ENCODE data around the gene KCNQ1.

The KCNQ1 gene

GRCh38 chr11:2402106-2402505 is 42.7 kb upstream of the KCNQ1 start:
- TF ChIP-seq, protein P1, sequence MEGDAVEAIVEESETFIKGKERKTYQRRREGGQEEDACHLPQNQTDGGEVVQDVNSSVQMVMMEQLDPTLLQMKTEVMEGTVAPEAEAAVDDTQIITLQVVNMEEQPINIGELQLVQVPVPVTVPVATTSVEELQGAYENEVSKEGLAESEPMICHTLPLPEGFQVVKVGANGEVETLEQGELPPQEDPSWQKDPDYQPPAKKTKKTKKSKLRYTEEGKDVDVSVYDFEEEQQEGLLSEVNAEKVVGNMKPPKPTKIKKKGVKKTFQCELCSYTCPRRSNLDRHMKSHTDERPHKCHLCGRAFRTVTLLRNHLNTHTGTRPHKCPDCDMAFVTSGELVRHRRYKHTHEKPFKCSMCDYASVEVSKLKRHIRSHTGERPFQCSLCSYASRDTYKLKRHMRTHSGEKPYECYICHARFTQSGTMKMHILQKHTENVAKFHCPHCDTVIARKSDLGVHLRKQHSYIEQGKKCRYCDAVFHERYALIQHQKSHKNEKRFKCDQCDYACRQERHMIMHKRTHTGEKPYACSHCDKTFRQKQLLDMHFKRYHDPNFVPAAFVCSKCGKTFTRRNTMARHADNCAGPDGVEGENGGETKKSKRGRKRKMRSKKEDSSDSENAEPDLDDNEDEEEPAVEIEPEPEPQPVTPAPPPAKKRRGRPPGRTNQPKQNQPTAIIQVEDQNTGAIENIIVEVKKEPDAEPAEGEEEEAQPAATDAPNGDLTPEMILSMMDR (IDR thresholded peaks at IDR 0.05; ENCODE audit: insufficient read depth, low read length, poor library complexity, severe bottlenecking), result no peak
- Histone ChIP-seq H3K27me3 (replicated peaks; ENCODE audit: control insufficient read depth, insufficient read depth, low read length) (no peaks in the 10 kb centered on the region), H3K36me3 (ENCODE audit: control insufficient read depth, insufficient read depth, low read length) (peaks cover 15% of the 10 kb centered on the region), H3K4me3 (replicated peaks; ENCODE audit: low read depth, low read length) (no peak overlapping the region; the same call in 1 of the 2 replicates)
- no peak for DNase-seq (ENCODE audit: extremely low read depth, insufficient read length)

DNA sequence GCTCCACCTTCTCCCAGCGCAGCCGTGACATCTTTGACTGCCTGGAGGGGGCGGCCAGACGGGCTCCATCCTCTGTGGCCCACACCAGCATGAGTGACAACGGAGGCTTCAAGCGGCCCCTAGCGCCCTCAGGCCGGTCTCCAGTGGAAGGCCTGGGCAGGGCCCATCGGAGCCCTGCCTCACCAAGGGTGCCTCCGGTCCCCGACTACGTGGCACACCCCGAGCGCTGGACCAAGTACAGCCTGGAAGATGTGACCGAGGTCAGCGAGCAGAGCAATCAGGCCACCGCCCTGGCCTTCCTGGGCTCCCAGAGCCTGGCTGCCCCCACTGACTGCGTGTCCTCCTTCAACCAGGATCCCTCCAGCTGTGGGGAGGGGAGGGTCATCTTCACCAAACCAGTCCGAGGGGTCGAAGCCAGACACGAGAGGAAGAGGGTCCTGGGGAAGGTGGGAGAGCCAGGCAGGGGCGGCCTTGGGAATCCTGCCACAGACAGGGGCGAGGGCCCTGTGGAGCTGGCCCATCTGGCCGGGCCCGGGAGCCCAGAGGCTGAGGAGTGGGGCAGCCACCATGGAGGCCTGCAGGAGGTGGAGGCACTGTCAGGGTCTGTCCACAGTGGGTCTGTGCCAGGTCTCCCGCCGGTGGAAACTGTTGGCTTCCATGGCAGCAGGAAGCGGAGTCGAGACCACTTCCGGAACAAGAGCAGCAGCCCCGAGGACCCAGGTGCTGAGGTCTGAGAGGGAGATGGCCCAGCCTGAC is 41.7 kb upstream of the KCNQ1 start:
- Histone ChIP-seq H3K27me3 (replicated peaks; ENCODE audit: control insufficient read depth, insufficient read depth, low read length) (no peaks in the 10 kb centered on the region), H3K36me3 (ENCODE audit: control insufficient read depth, insufficient read depth, low read length) (peaks cover 13% of the 10 kb centered on the region), H3K4me3 (replicated peaks; ENCODE audit: low read depth, low read length) (no peak overlapping the region)
- TF ChIP-seq, protein P1 (IDR thresholded peaks at IDR 0.05; ENCODE audit: insufficient read depth, low read length, poor library complexity, severe bottlenecking), result no peak
- no peak for DNase-seq (ENCODE audit: extremely low read depth, insufficient read length)

- no peak for DNase-seq (ENCODE audit: extremely low read depth, insufficient read length)
- Histone ChIP-seq H3K36me3 (ENCODE audit: control insufficient read depth, insufficient read depth, low read length) (peaks cover 12% of the 10 kb centered on the region), H3K4me3 (replicated peaks; ENCODE audit: low read depth, low read length) (no peak overlapping the region), H3K27me3 (replicated peaks; ENCODE audit: control insufficient read depth, insufficient read depth, low read length) (no peaks in the 10 kb centered on the region; the same call in 1 of the 2 replicates)
- TF ChIP-seq, protein P1 (IDR thresholded peaks at IDR 0.05; ENCODE audit: insufficient read depth, low read length, poor library complexity, severe bottlenecking), result no peak
These were observed 40.0 kb upstream of the KCNQ1 start for GRCh38 chr11:2404735-2405196.

DNA sequence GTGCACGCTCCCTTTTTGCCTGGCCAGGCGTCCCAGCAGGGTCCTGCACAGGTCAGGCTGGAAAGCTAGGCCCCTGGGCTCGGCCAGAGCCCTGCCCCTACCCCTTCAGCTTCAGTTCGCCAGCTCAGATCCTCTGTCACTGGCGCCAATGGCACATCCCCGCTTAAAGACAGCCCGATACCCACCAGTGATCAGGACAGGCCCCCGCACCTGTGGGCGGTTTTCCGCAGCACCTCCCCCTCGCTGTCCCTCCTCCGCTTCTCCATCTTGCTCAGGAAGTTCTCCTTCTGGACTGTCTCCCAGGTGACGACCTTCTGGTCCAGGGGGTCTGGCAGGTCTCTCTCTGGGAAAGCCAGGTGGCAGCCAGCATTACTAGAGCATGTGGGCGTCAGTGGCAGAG is 38.4 kb upstream of the KCNQ1 start:
- H3K36me3 ChIP-seq (ENCODE audit: control insufficient read depth, insufficient read depth, low read length), result peaks cover 12% of the 10 kb centered on the region
- H3K27me3 ChIP-seq (replicated peaks; ENCODE audit: control insufficient read depth, insufficient read depth, low read length), result no peaks in the 10 kb centered on the region; the same call in 1 of the 2 replicates
- DNase-seq (ENCODE audit: extremely low read depth, insufficient read length), result no peak
- no peak overlapping the region for H3K4me3 ChIP-seq (replicated peaks; ENCODE audit: low read depth, low read length)
- TF ChIP-seq, protein P1 (IDR thresholded peaks at IDR 0.05; ENCODE audit: insufficient read depth, low read length, poor library complexity, severe bottlenecking), result no peak

DNA sequence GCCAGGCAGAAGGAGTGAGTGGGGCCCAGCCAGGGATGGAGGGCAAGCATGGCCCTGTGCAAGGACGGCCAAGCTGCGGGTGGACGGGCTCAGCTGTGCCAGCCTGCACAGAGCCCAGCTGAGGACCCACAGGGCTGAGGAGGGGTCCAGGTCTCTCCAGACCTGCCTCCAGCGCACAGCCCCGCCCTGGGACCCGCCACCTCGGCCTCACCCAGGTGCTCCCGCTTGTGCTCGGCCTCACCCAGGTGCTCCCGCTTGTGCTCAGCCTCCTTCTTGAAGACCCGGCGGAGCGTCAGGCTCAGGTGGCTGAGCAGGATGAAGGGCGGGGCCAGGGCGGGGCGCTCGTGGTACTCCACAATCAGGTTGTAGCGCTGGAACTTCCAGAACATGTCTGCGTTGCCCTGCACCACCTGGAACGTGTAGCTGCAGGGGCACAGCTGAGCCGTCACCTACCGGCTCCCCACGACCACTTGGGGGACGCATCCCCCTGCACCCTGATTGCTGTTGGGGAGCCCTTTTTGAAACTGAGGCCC is 37.9 kb upstream of the KCNQ1 start:
- Histone ChIP-seq H3K4me3 (replicated peaks; ENCODE audit: low read depth, low read length) (no peak overlapping the region), H3K27me3 (replicated peaks; ENCODE audit: control insufficient read depth, insufficient read depth, low read length) (no peaks in the 10 kb centered on the region; the same call in 1 of the 2 replicates), H3K36me3 (ENCODE audit: control insufficient read depth, insufficient read depth, low read length) (peaks cover 12% of the 10 kb centered on the region)
- TF ChIP-seq, protein P1 (IDR thresholded peaks at IDR 0.05; ENCODE audit: insufficient read depth, low read length, poor library complexity, severe bottlenecking), result no peak
- DNase-seq (ENCODE audit: extremely low read depth, insufficient read length), result no peak

Data from GM06990 (cell line).